Spinal cord (tissue), 10 donors: ENCODE data around the gene ATP11B. TPM values are rescaled to one million over a fixed set of nuclear protein-coding genes. Genes with fewer than 3 reads are reported as not detected.

Source experiments
- DNase-seq, 6 donors: peaks; one replicate each; pipeline versions ENCODE4 v3.0.0 to v3.0.0-alpha.2; 2013 to 2015; ENCODE audit warnings: low spot score in 6 of 6, low read depth in 4 of 6
- H3K27ac ChIP-seq: one replicate; pipeline ENCODE4 v1.5.1; 2013; ENCODE audit warnings: low read depth, low read length, control low read depth
- H3K27me3 ChIP-seq: one replicate; pipeline ENCODE4 v1.6.1; 2013; ENCODE audit warnings: low read length; ENCODE audit not compliant: control insufficient read depth, insufficient read depth
- H3K36me3 ChIP-seq: one replicate; pipeline ENCODE4 v1.6.1; 2013; ENCODE audit warnings: low read length; ENCODE audit not compliant: control insufficient read depth, insufficient read depth
- H3K4me1 ChIP-seq: one replicate; pipeline ENCODE4 v1.6.1; 2013; ENCODE audit warnings: low read length; ENCODE audit not compliant: control insufficient read depth, insufficient read depth
- H3K4me3 ChIP-seq: one replicate; pipeline ENCODE4 v1.5.1; 2013; ENCODE audit warnings: low read depth, low read length, control low read depth
- H3K9me3 ChIP-seq: one replicate; pipeline ENCODE4 v1.6.1; 2013; ENCODE audit warnings: low read length; ENCODE audit not compliant: control insufficient read depth, insufficient read depth
- WGBS: methylation state at CpG from one replicate; pipeline ENCODE4 v1.1.5; 2013; ENCODE audit warnings: missing lambda C conversion rate; ENCODE audit not compliant: insufficient coverage; 5-methylcytosine and 5-hydroxymethylcytosine counted together
- polyA plus RNA-seq, 2 donors: library from polyadenylated mRNA; unstranded; fragments of 120-200 nt; gene quantifications; one replicate each; pipeline ENCODE4 v1.2.1, GENCODE V29; 2013; ENCODE audit not compliant: insufficient read length in 2 of 2
- total RNA-seq, 2 donors: library from RNA; depleted of rRNA in 1 of 2; stranded (reverse); fragments of 120-200 nt in 1 of 2; fragments of >200 nt in 1 of 2; gene quantifications; one replicate each; pipeline versions ENCODE4 v1.2.3 to v1.2.4, GENCODE V29; 2013 to 2014
- donor health status: healthy.

Gene ATP11B
- total and polyA plus RNA-seq, 4 donors: 18.3 to 98.8 (median 45.2) TPM

- Histone ChIP-seq H3K36me3 (no peaks in the 10 kb centered on the region), H3K4me3 (no peak overlapping the region), H3K9me3 (no peaks in the 10 kb centered on the region), H3K4me1 (no peaks in the 10 kb centered on the region), H3K27me3 (no peaks in the 10 kb centered on the region), H3K27ac (no peak overlapping the region)
- WGBS: 100% methylated on average over 1 of the region's 4 CpGs
- no peak for DNase-seq
These were observed 120.6 kb downstream of the ATP11B start for GRCh38 chr3:182913889-182914288.

GRCh38 chr3:182914341-182914740, 121.0 kb downstream of the ATP11B start:
- DNase-seq: no peak
- no peak overlapping the region for H3K4me3 ChIP-seq
- H3K9me3 ChIP-seq: no peaks in the 10 kb centered on the region
- WGBS: no CpG with 5 or more reads among the region's 1 CpG
- no peak overlapping the region for H3K27ac ChIP-seq
- no peaks in the 10 kb centered on the region for H3K36me3 ChIP-seq
- H3K27me3 ChIP-seq: no peaks in the 10 kb centered on the region
- no peaks in the 10 kb centered on the region for H3K4me1 ChIP-seq

DNA sequence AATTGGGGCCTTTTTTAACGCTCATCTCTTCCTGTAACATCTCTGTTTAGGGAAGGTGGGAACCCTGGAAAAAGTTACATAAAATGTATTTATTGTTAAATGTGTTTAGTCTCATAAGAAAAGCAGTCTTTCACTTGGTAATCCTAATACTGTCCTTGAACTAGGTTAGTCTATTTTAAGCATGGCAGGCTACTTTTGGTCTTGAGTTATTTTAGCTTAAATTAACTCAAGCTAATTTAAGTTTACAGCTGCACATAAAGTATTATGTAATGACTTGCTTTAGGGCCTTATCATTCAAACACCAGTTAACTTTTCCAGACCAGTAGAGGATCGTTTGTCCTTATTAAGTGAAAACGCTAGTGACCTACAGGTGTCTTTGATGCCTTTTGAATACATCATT, 123.8 kb downstream of the ATP11B start:
- no peak overlapping the region for H3K27ac ChIP-seq
- no peak for DNase-seq
- no peak overlapping the region for H3K4me3 ChIP-seq
- H3K27me3 ChIP-seq: no peaks in the 10 kb centered on the region
- no peaks in the 10 kb centered on the region for H3K9me3 ChIP-seq
- H3K36me3 ChIP-seq: no peaks in the 10 kb centered on the region
- no peaks in the 10 kb centered on the region for H3K4me1 ChIP-seq
- WGBS: no CpG with 5 or more reads among the region's 3 CpGs

DNA sequence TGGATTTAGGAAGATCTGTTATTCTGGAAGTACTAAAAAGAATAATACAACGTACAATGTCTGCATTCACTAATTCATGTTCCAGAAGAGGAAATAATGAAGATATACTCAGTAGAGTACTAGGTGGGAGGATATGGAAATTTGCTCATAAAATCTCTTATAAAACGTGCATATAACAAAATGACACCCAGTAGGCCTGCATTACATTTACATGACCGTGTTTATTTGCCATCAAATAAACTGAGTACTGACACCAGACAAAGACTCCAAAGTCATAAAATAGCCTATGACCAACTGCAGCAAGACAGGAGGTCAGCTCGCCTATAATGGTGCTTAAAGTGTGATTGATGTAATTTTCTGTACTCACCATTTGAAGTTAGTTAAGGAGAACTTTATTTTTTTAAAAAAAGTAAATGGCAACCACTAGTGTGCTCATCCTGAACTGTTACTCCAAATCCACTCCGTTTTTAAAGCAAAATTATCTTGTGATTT, 126.6 kb downstream of the ATP11B start:
- H3K4me3 ChIP-seq: no peak overlapping the region
- no peak for DNase-seq
- no peaks in the 10 kb centered on the region for H3K4me1 ChIP-seq
- no peaks in the 10 kb centered on the region for H3K9me3 ChIP-seq
- no peaks in the 10 kb centered on the region for H3K36me3 ChIP-seq
- H3K27ac ChIP-seq: no peak overlapping the region
- no CpG with 5 or more reads among the region's 5 CpGs for WGBS
- no peaks in the 10 kb centered on the region for H3K27me3 ChIP-seq

- H3K36me3 ChIP-seq: no peaks in the 10 kb centered on the region
- H3K27me3 ChIP-seq: no peaks in the 10 kb centered on the region
- H3K27ac ChIP-seq: no peak overlapping the region
- H3K4me3 ChIP-seq: no peak overlapping the region
- H3K4me1 ChIP-seq: no peaks in the 10 kb centered on the region
- no peak for DNase-seq
- no peaks in the 10 kb centered on the region for H3K9me3 ChIP-seq
- WGBS: 61% methylated on average over 7 of the region's 9 CpGs
These were observed 127.3 kb downstream of the ATP11B start for GRCh38 chr3:182920515-182921084.

GRCh38 chr3:182921665-182922355, 128.5 kb downstream of the ATP11B start:
- Histone ChIP-seq H3K9me3 (no peaks in the 10 kb centered on the region), H3K27me3 (no peaks in the 10 kb centered on the region), H3K4me3 (no peak overlapping the region), H3K36me3 (no peaks in the 10 kb centered on the region), H3K27ac (no peak overlapping the region), H3K4me1 (no peaks in the 10 kb centered on the region)
- no CpG with 5 or more reads among the region's 4 CpGs for WGBS
- no peak for DNase-seq

- Histone ChIP-seq H3K9me3 (no peaks in the 10 kb centered on the region), H3K27ac (no peak overlapping the region), H3K4me3 (no peak overlapping the region), H3K27me3 (no peaks in the 10 kb centered on the region), H3K4me1 (no peaks in the 10 kb centered on the region), H3K36me3 (no peaks in the 10 kb centered on the region)
- WGBS: 80% methylated on average over 2 of the region's 4 CpGs
- peak in 1 of 6 donors; percentile 3 for DNase-seq
These were observed 132.1 kb downstream of the ATP11B start for GRCh38 chr3:182925330-182925943.

DNA sequence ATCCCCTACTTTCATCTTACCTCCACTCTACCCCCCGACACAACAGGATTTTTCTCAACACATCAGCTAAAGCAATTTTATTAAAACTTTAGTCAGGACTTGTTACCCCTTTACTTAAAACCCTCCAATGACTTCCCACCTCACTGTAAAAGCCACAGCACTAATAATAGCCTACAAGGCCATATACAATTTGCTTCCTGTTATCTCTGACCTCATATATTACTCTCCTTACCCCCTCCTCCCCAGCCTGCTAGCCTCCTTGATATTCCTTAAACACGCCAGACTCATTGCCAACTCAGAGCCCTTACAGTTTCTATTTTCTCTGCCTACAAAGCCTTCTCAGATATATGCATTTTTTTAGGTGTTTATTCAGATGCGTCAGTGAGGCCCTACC, 132.6 kb downstream of the ATP11B start:
- DNase-seq: no peak
- no peaks in the 10 kb centered on the region for H3K9me3 ChIP-seq
- H3K4me1 ChIP-seq: no peaks in the 10 kb centered on the region
- H3K27me3 ChIP-seq: no peaks in the 10 kb centered on the region
- H3K36me3 ChIP-seq: no peaks in the 10 kb centered on the region
- no peak overlapping the region for H3K4me3 ChIP-seq
- WGBS: 100% methylated on average over 1 of the region's 3 CpGs
- no peak overlapping the region for H3K27ac ChIP-seq

DNA sequence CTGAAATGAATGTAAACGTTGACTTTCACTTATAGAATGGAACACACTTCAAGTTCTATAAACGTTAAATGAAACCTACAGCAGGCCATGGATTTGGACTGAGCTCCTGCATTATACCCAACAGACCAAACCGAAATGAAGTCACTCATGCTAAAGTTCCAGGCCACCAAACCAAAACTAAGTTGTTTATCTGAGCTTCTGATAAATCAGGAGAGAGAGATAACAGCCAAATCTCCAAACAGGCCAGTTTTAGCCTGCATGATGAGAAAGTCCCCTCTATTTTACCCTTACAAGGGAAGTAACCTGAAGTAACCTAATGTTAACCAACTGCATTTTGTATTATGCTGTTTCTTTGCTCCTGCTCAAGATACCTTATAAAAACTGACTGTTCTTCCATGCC, 142.5 kb downstream of the ATP11B start:
- Histone ChIP-seq H3K4me1 (no peaks in the 10 kb centered on the region), H3K36me3 (no peaks in the 10 kb centered on the region), H3K27ac (no peak overlapping the region), H3K9me3 (peaks cover 3% of the 10 kb centered on the region), H3K27me3 (no peaks in the 10 kb centered on the region), H3K4me3 (no peak overlapping the region)
- DNase-seq: no peak
- no CpG with 5 or more reads among the region's 3 CpGs for WGBS
